Lower leg skin (tissue), 3 donors: Measurements from ENCODE around the gene KLF6.

ENCODE experiments used
- POLR2A ChIP-seq, 2 donors: fragments of 450-650 bp; IDR thresholded peaks; one replicate each; pipeline ENCODE4 v1.6.1; 2016 to 2017; ENCODE audit warnings: antibody characterized with exemption in 2 of 2, mild to moderate bottlenecking in 1 of 2, moderate library complexity in 1 of 2
- TF ChIP-seq, protein P1 (sequence below), 3 donors: fragments of 450-650 bp; IDR thresholded peaks; one replicate each; pipeline ENCODE4 v1.5.1; 2016; ENCODE audit warnings: antibody characterized with exemption in 3 of 3, mild to moderate bottlenecking in 3 of 3, moderate library complexity in 2 of 3

DNA sequence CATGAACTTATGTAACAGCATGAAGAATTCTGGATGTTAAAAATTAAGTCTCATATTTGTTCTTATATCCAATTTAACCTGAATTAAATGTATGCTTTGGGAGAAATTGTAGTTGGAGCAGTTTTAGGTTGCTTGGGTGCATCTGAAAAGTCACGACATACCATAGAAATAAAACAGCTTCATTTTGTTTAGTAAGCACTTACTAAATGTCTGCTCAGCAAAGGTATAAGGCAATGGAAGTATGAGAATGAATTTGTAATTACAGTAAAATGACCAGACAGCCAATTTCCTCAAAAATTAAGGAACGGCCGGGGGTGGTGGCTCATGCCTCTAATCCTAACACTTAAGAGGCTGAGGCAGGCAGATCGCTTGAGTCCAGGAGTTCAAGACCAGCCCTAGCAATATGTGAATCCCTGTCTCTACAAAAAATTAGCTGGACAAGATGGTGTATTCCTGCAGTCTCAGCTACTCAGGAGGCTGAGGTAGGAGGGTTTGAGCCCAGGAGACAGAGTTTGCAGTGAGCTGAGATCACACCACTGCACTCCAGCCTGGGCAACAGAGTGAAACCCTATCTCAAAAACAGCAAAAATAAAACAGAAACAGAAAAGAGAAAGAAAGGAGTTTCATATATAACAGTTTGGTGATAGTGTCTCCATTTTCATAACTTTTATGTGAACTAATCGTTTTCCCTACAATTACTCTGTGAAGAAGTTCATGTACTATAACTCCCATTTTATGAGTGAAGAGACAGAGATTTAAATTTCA lies 47.2 kb upstream of the KLF6 start:
- TF ChIP-seq, protein P1, sequence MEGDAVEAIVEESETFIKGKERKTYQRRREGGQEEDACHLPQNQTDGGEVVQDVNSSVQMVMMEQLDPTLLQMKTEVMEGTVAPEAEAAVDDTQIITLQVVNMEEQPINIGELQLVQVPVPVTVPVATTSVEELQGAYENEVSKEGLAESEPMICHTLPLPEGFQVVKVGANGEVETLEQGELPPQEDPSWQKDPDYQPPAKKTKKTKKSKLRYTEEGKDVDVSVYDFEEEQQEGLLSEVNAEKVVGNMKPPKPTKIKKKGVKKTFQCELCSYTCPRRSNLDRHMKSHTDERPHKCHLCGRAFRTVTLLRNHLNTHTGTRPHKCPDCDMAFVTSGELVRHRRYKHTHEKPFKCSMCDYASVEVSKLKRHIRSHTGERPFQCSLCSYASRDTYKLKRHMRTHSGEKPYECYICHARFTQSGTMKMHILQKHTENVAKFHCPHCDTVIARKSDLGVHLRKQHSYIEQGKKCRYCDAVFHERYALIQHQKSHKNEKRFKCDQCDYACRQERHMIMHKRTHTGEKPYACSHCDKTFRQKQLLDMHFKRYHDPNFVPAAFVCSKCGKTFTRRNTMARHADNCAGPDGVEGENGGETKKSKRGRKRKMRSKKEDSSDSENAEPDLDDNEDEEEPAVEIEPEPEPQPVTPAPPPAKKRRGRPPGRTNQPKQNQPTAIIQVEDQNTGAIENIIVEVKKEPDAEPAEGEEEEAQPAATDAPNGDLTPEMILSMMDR (IDR thresholded peaks at IDR 0.05): no peak
- no peak for TF ChIP-seq POLR2A (IDR thresholded peaks at IDR 0.05)
